ENCODE results near the gene DNLZ. TPM values are rescaled to one million over a fixed set of nuclear protein-coding genes. Genes with fewer than 3 reads are reported as not detected.

Gene DNLZ
- total RNA-seq, 1 donor: 6.1 TPM

- TF ChIP-seq CTCF (IDR thresholded peaks at IDR 0.05; ENCODE audit: insufficient read depth, low read length): peak; percentile 94
- H3K4me3 ChIP-seq (ENCODE audit: low read depth, low read length): no peak overlapping the region
- DNase-seq (ENCODE audit: low read depth): peak; percentile 69
These were observed 24.2 kb downstream of the DNLZ start for GRCh38 chr9:136339173-136339957.

GRCh38 chr9:136338511-136338910 is 25.0 kb downstream of the DNLZ start:
- no peak overlapping the region for H3K4me3 ChIP-seq (ENCODE audit: low read depth, low read length)
- TF ChIP-seq CTCF (IDR thresholded peaks at IDR 0.05; ENCODE audit: insufficient read depth, low read length): no peak
- DNase-seq (ENCODE audit: low read depth): no peak

- DNase-seq (ENCODE audit: low read depth): no peak
- TF ChIP-seq CTCF (IDR thresholded peaks at IDR 0.05; ENCODE audit: insufficient read depth, low read length): no peak
- no peak overlapping the region for H3K4me3 ChIP-seq (ENCODE audit: low read depth, low read length)
These were observed 25.8 kb downstream of the DNLZ start for GRCh38 chr9:136337416-136338395.

- no peak for TF ChIP-seq CTCF (IDR thresholded peaks at IDR 0.05; ENCODE audit: insufficient read depth, low read length)
- no peak for DNase-seq (ENCODE audit: low read depth)
- no peak overlapping the region for H3K4me3 ChIP-seq (ENCODE audit: low read depth, low read length)
These were observed 26.7 kb downstream of the DNLZ start for GRCh38 chr9:136336881-136337280.

GRCh38 chr9:136336156-136336870 is 27.2 kb downstream of the DNLZ start:
- H3K4me3 ChIP-seq (ENCODE audit: low read depth, low read length): no peak overlapping the region
- no peak for DNase-seq (ENCODE audit: low read depth)
- TF ChIP-seq CTCF (IDR thresholded peaks at IDR 0.05; ENCODE audit: insufficient read depth, low read length): no peak

Measured in fibroblast of the aortic adventitia (primary cell).